GM18502 (cell line): Measurements from ENCODE around the gene CYP46A1.

ENCODE experiments used
- ATAC-seq: cut with Tn5 transposase; IDR thresholded peaks from one replicate; pipeline ENCODE4 v1.9.1; 2021; ENCODE audit warnings: mild to moderate bottlenecking; ENCODE audit not compliant: unreplicated experiment, poor library complexity

CYP46A1 gene

GRCh38 chr14:99686557-99687283 is 2.6 kb downstream of the CYP46A1 start:
- no peak for ATAC-seq

DNA sequence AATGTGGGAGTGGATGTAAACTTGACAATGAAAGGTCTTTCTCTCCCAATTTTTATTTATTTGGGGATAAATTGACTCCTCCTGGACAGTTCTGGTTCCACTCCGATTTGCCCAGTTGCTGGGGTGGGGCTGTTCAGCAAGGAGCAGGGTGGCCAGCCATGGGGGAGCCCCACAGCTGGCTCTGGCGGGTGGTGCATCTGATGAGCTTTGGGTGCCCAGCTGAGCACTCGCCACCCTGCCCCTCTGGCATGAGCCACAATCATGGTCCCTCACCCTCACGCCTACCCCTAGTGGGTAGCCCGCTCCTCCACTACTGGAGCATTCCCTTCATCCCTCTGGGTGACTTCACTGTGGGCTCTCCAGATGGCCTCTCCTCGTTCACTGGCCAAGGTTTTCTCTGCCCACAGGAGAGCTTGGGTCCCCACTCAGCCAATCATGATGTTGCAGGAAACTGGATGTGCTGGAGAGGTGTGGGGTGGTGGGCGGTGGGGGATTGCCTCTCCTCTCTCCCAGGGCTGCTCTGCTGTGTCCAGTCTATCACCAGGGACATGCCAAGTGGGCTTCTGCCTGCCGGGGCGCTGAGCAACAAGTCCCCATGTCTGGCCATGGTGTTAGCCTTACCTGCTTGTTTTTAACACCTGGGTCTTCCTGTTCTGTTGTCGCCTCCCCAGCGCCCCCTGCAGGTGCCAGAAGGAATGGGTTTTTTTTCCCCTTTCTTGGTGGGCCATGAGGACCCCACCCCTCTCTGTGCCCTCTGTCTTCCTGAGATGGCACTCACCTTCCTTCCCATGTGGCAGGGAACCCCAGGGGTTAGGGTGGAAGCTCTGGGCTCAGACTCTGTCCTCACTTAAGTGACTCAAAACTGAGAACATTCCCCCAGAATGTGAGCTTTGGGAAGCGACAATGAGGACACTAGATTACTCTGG is 3.4 kb downstream of the CYP46A1 start:
- no peak for ATAC-seq

DNA sequence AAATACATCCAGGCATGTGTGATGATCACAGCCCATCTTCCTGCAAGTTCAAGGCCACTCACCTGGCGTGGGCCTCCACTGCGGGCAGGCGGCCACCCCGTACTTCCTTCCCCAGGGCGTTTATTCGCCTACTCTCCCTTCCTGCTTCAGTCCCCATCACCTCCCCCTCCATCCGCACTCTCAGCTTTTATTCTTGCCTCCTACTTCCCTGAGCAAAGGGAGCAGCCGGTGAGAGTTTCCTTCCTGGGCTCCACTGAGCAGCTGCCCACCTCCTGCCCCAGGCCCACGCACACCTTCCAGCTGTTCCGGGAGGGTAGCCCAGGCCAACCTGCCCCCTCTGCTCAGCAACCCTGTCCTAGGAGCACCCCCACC is 4.1 kb downstream of the CYP46A1 start:
- ATAC-seq = no peak

DNA sequence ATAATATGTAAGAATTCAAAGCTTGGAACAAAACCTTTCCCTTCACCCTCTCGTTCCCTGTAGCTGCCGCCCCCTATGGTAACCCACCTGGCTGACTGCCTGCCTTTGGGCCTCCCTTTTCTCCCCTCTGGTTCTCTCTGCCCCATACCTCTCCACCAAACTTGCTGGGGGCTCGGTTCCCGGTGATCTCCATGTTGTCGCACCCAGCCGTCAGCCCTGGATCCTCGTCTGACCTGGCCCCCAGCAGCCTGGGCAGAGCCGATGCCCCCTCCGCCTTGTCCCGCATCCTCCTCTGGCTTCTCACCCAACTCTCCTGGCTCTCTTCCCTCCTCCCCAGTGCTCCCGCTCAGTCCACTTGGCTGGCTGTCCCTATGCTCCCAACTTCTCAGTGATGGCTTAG is 4.5 kb downstream of the CYP46A1 start:
- ATAC-seq = no peak

GRCh38 chr14:99689266-99690236 is 5.5 kb downstream of the CYP46A1 start:
- no peak for ATAC-seq

GRCh38 chr14:99690636-99691035 is 6.5 kb downstream of the CYP46A1 start:
- ATAC-seq = no peak

- ATAC-seq = no peak
These were observed 7.2 kb downstream of the CYP46A1 start for GRCh38 chr14:99691111-99691885.

- ATAC-seq = no peak
These were observed 9.8 kb downstream of the CYP46A1 start for GRCh38 chr14:99693918-99694317.

- ATAC-seq = no peak
These were observed 12.8 kb downstream of the CYP46A1 start for GRCh38 chr14:99696929-99697328.

GRCh38 chr14:99698236-99698635 is 14.1 kb downstream of the CYP46A1 start:
- no peak for ATAC-seq

DNA sequence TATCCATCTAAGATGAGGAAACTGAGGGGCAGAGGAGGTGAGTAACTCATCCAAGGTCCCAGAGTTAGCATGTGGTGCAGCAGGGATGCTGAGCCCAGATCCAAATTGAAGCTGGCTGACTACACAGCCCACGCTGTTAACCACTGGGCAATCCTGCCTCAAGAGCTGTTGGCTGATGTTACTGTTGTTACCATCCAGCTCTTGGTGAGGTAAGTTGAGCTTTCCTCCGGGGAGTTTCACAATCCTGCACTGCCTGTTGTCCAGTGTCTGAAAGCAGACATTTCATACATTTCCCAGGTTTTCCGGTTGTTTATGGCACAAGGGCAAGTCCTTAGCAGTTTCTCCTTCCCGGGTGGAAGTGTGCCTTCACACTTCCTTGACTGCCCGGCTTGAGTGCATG is 14.5 kb downstream of the CYP46A1 start:
- no peak for ATAC-seq

DNA sequence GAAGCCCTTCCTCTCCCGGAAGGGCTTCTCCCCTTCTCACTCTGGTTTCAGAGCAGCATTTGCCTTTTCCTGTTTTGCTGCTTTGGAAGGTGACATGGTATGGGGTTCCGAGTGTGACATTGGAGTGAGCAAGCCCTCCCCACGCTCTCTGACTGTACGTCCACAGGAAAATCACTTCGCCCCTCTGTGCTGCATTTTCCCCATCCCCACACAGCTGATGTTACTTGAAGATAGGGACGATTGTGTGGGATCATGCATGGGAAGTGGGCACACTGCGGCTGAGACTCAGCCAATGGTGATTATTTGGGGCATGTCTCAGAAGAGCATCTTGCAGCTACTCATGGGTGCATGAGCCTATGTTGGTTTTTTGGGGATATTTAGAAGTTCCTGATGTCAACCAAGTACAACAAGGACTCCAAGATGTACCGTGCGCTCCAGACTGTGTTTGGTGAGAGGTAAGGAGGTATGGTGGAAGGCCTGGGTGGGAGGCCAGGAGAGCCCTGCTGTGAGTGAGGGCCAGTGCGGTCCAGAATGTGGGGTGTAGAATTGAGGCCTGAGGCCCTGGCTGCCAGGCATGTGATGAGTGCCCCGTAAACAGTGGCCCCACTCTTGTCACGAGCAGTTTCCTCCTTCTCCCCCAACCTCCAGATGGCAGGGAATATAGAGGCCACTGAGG is 15.1 kb downstream of the CYP46A1 start:
- ATAC-seq = no peak

DNA sequence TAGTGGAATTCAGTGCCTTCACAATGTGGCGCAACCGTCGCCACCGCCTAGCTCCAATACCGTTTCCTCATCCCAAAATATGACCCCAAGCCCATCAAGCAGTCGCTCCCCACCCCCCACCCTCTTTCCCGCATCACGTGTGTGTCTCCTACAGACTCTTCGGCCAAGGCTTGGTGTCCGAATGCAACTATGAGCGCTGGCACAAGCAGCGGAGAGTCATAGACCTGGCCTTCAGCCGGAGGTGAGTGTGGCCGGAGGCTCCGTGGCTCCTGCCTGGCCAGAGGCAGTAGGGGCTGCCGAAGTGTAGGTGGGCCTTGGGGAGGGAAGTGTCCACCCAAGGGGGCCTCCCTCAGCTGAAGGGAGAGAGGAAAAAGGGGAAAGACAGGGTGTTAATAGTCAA is 15.8 kb downstream of the CYP46A1 start:
- ATAC-seq = no peak

DNA sequence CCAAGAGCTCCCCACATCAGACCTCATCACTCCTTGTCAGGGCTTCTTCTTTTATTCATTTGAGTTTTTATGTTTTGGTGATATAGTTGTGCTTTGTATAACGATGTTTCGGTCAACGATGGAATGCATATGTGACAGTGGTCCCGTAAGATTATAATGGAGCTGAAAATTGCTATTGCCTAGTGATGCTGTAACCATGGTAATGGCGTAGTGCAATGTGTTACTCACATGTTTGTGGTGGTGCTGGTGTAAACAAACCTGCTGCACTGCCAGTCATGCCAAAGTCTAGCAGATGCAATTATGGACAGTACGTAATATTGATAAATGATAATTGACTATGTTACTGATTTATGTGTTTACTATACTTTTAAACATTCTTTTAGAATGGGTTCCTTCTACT is 16.3 kb downstream of the CYP46A1 start:
- no peak for ATAC-seq

DNA sequence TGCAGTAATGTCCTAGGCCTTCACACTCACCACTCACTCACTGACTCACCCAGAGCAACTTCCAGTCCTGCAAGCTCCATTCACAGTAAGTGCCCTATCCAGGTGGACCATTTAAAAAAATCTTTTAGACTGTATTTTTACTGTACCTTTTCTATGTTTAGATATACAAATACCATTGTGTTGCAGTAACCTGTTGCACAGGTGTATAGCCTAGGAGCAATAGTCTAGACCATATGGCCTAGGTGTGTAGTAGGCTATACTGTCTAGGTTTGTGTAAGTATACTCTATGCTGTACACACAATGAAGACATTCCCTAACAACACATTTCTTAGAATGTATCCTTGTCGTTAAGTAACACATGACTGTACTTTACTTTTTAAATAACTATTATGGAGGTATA is 17.2 kb downstream of the CYP46A1 start:
- no peak for ATAC-seq

- ATAC-seq = no peak
These were observed 18.0 kb downstream of the CYP46A1 start for GRCh38 chr14:99702115-99702514.

GRCh38 chr14:99703381-99703780 is 19.3 kb downstream of the CYP46A1 start:
- no peak for ATAC-seq

- no peak for ATAC-seq
These were observed 19.9 kb downstream of the CYP46A1 start for GRCh38 chr14:99704037-99704436.
